H1 (cell line): ENCODE measurements around the gene PLD3. TPM values are rescaled to one million over a fixed set of nuclear protein-coding genes. Genes with fewer than 3 reads are reported as not detected.

Experiments used
- CTCF ChIA-PET: fragments of 300-600 bp; sonication (Branson Sonifier 250); formaldehyde crosslinking; loops from one replicate; lab custom pipeline; 2021; ENCODE audit not compliant: partially characterized antibody; lab: Charles Lee
- POLR2A ChIA-PET: fragments of 300-600 bp; sonication (Branson Sonifier 250); formaldehyde crosslinking; loops from one replicate; lab custom pipeline; 2021; ENCODE audit warnings: inconsistent platforms; ENCODE audit not compliant: partially characterized antibody; lab: Charles Lee
- DNase-seq, 2 experiments: peaks; one replicate each; pipeline versions ENCODE4 v3.0.0 to v3.0.0-alpha.2; 2010 to 2022; ENCODE audit warnings: low spot score in 2 of 2, low read depth in 1 of 2, mixed read lengths in 1 of 2
- FAIRE-seq: peaks from 2 replicates; lab custom pipeline; 2011; peaks lifted over from hg19 to GRCh38; lab: Jason Lieb, UNC
- H2AFZ ChIP-seq: 2 replicates; pipeline ENCODE4 v1.8.1; 2012; ENCODE audit warnings: low read length, inconsistent platforms
- H2AK5ac ChIP-seq: 2 replicates; pipeline ENCODE4 v1.6.1; 2013; ENCODE audit warnings: low read depth, low read length
- H2BK120ac ChIP-seq: replicated peaks from 2 replicates; pipeline ENCODE3; 2013; ENCODE audit warnings: low read depth, low read length, inconsistent platforms
- H2BK12ac ChIP-seq: 2 replicates; pipeline ENCODE4 v1.6.1; 2013; ENCODE audit warnings: low read depth, low read length
- H2BK15ac ChIP-seq: 2 replicates; pipeline ENCODE4 v1.6.1; 2013; ENCODE audit warnings: low read length
- H2BK20ac ChIP-seq: 2 replicates; pipeline ENCODE4 v1.6.1; 2013; ENCODE audit warnings: low read length
- H2BK5ac ChIP-seq: 2 replicates; pipeline ENCODE4 v1.6.1; 2013; ENCODE audit warnings: low read depth, low read length
- H3K14ac ChIP-seq: 2 replicates; pipeline ENCODE4 v1.6.1; 2013; ENCODE audit warnings: inconsistent platforms; ENCODE audit not compliant: insufficient read length
- H3K18ac ChIP-seq: 2 replicates; pipeline ENCODE4 v1.6.1; 2013; ENCODE audit warnings: low read length; ENCODE audit errors: extremely low read depth
- H3K23ac ChIP-seq: 2 replicates; pipeline ENCODE4 v1.6.1; 2013; ENCODE audit warnings: inconsistent platforms; ENCODE audit not compliant: insufficient read length
- H3K23me2 ChIP-seq: 2 replicates; pipeline ENCODE4 v1.6.1; 2013; ENCODE audit warnings: low read depth, low read length
- H3K27ac ChIP-seq: 2 replicates; pipeline ENCODE4 v1.6.1; 2011; ENCODE audit warnings: low read depth, low read length, inconsistent platforms
- H3K27me3 ChIP-seq, 4 experiments: replicated peaks in 1 of 4; 1 replicate in 1 of 4; 2 replicates in 3 of 4; pipeline versions ENCODE4 v1.6.1 to v1.8.1; 2011 to 2013; ENCODE audit warnings: low read length in 3 of 4, mild to moderate bottlenecking in 3 of 4, inconsistent platforms in 2 of 4, mixed read lengths in 2 of 4, moderate library complexity in 1 of 4; ENCODE audit not compliant: control insufficient read depth in 3 of 4, insufficient read depth in 3 of 4; ENCODE audit errors: extremely low read depth in 1 of 4
- H3K36me3 ChIP-seq, 4 experiments: 2 replicates each; pipeline versions ENCODE4 v1.6.1 to v1.8.1; 2011 to 2013; ENCODE audit warnings: mild to moderate bottlenecking in 4 of 4, low read length in 3 of 4, moderate library complexity in 2 of 4, control low read depth in 1 of 4, inconsistent platforms in 1 of 4; ENCODE audit not compliant: insufficient read depth in 4 of 4, control insufficient read depth in 2 of 4
- H3K4ac ChIP-seq: replicated peaks from 2 replicates; pipeline ENCODE3; 2013; ENCODE audit warnings: low read length, low read depth, mixed read lengths, inconsistent platforms; ENCODE audit not compliant: insufficient read length
- H3K4me1 ChIP-seq, 4 experiments: replicated peaks in 1 of 4; 1 replicate in 1 of 4; 2 replicates in 3 of 4; pipeline versions ENCODE4 v1.6.1 to v1.8.1; 2011 to 2013; ENCODE audit warnings: low read length in 3 of 4, inconsistent platforms in 2 of 4, mixed read lengths in 1 of 4; ENCODE audit not compliant: insufficient read depth in 4 of 4, control insufficient read depth in 3 of 4
- H3K4me2 ChIP-seq, 2 experiments: 2 replicates each; pipeline versions ENCODE4 v1.6.1 to v1.8.1; 2011 to 2013; ENCODE audit warnings: low read depth in 2 of 2, low read length in 2 of 2, control low read depth in 1 of 2, inconsistent platforms in 1 of 2, mild to moderate bottlenecking in 1 of 2; ENCODE audit not compliant: insufficient read depth in 1 of 2
- H3K4me3 ChIP-seq, 4 experiments: fragments of 200-600, 300-600 bp in 1 of 4; sonication (generic), shearing (Covaris generic), sonication (Bioruptor Twin) in 1 of 4; 2 replicates each; pipeline versions ENCODE4 v1.5.1 to v1.8.1; 2011 to 2016; ENCODE audit warnings: low read length in 4 of 4, low read depth in 3 of 4, control low read depth in 2 of 4, inconsistent platforms in 2 of 4, mild to moderate bottlenecking in 2 of 4, mixed read lengths in 1 of 4, moderate library complexity in 1 of 4; ENCODE audit not compliant: insufficient read depth in 2 of 4; ENCODE audit errors: extremely low read depth in 1 of 4
- H3K56ac ChIP-seq: replicated peaks from 2 replicates; pipeline ENCODE3; 2013; ENCODE audit warnings: low read depth, mild to moderate bottlenecking, mixed read lengths, low read length, inconsistent platforms; ENCODE audit not compliant: insufficient read length
- H3K79me1 ChIP-seq: 2 replicates; pipeline ENCODE4 v1.6.1; 2013; ENCODE audit warnings: low read depth, low read length, control low read depth
- H3K79me2 ChIP-seq, 2 experiments: 2 replicates each; pipeline versions ENCODE4 v1.6.1 to v1.8.1; 2012 to 2013; ENCODE audit warnings: low read length in 2 of 2, mild to moderate bottlenecking in 2 of 2, inconsistent platforms in 1 of 2; ENCODE audit not compliant: insufficient read depth in 2 of 2, control insufficient read depth in 1 of 2
- H3K9ac ChIP-seq, 4 experiments: replicated peaks in 1 of 4; 1 replicate in 1 of 4; 2 replicates in 3 of 4; pipeline versions ENCODE4 v1.6.1 to v1.8.1; 2011 to 2013; ENCODE audit warnings: low read depth in 3 of 4, low read length in 3 of 4, control low read depth in 2 of 4, mild to moderate bottlenecking in 2 of 4, moderate library complexity in 2 of 4, inconsistent platforms in 1 of 4; ENCODE audit errors: extremely low read depth in 1 of 4
- H3K9me3 ChIP-seq, 2 experiments: 2 replicates each; pipeline versions ENCODE4 v1.6.1 to v1.8.1; 2012 to 2013; ENCODE audit warnings: mild to moderate bottlenecking in 2 of 2, moderate library complexity in 2 of 2, control low read depth in 1 of 2, inconsistent platforms in 1 of 2, low read depth in 1 of 2, low read length in 1 of 2, mixed read lengths in 1 of 2; ENCODE audit not compliant: insufficient read depth in 2 of 2
- H4K20me1 ChIP-seq, 2 experiments: replicated peaks in 1 of 2; 2 replicates each; pipeline versions ENCODE3 to v1.8.1; 2011 to 2013; ENCODE audit warnings: inconsistent platforms in 2 of 2, low read length in 2 of 2, mild to moderate bottlenecking in 1 of 2; ENCODE audit not compliant: insufficient read depth in 2 of 2, control insufficient read depth in 1 of 2
- H4K5ac ChIP-seq: 2 replicates; pipeline ENCODE4 v1.6.1; 2013; ENCODE audit warnings: low read length, low read depth, mixed read lengths, inconsistent platforms; ENCODE audit not compliant: insufficient read length
- H4K8ac ChIP-seq: 2 replicates; pipeline ENCODE4 v1.8.0; 2013; ENCODE audit warnings: mild to moderate bottlenecking, moderate library complexity, low read length, inconsistent platforms; ENCODE audit not compliant: insufficient read depth; ENCODE audit errors: extremely low read depth
- H4K91ac ChIP-seq: replicated peaks from 2 replicates; pipeline ENCODE3; 2013; ENCODE audit warnings: low read length, mixed read lengths, inconsistent platforms; ENCODE audit not compliant: insufficient read length
- CTBP2 ChIP-seq: IDR thresholded peaks from 2 replicates; pipeline ENCODE4 v1.7.0; 2011; ENCODE audit warnings: borderline replicate concordance, mild to moderate bottlenecking, moderate library complexity, mixed read lengths, low read length; ENCODE audit not compliant: insufficient read depth, insufficient read length
- FOSL1 ChIP-seq: IDR thresholded peaks from 2 replicates; pipeline ENCODE4 v1.6.1; 2011; ENCODE audit warnings: mild to moderate bottlenecking, low read depth, low read length, moderate library complexity; ENCODE audit not compliant: insufficient read depth
- NANOG ChIP-seq: IDR thresholded peaks from 2 replicates; pipeline ENCODE4 v1.6.1; 2011; ENCODE audit warnings: low read length, low read depth, mild to moderate bottlenecking, inconsistent platforms; ENCODE audit not compliant: insufficient read depth, poor library complexity, severe bottlenecking
- NRF1 ChIP-seq: IDR thresholded peaks from 2 replicates; pipeline ENCODE4 v1.6.1; 2011; ENCODE audit warnings: mild to moderate bottlenecking, low read depth, low read length, improper control_type of control experiment
- PHF8 ChIP-seq: fragments of 200-600 bp; sonication (generic); conservative IDR thresholded peaks from 2 replicates; pipeline ENCODE4 v1.7.1; 2012; ENCODE audit warnings: low read depth, mild to moderate bottlenecking, inconsistent platforms, low read length, moderate library complexity
- SIRT6 ChIP-seq: IDR thresholded peaks from one replicate; pipeline ENCODE4 v1.7.1; 2012; ENCODE audit warnings: low read length, inconsistent platforms
- SP1 ChIP-seq: IDR thresholded peaks from 2 replicates; pipeline ENCODE4 v1.6.1; 2011; ENCODE audit warnings: low read depth, low read length
- SP4 ChIP-seq: IDR thresholded peaks from 2 replicates; pipeline ENCODE4 v1.6.1; 2012; ENCODE audit warnings: low read length, inconsistent platforms
- TAF7 ChIP-seq: optimal IDR thresholded peaks from 2 replicates; pipeline ENCODE3; 2011; ENCODE audit warnings: low read depth, mild to moderate bottlenecking, inconsistent platforms, low read length, moderate library complexity, borderline replicate concordance
- TEAD4 ChIP-seq: IDR thresholded peaks from 2 replicates; pipeline ENCODE4 v1.6.1; 2012; ENCODE audit warnings: low read depth, low read length, inconsistent platforms, mixed read lengths
- YY1 ChIP-seq: IDR thresholded peaks from 2 replicates; pipeline ENCODE4 v1.6.1; 2011; ENCODE audit warnings: low read depth, mild to moderate bottlenecking, low read length
- WGBS, 2 experiments: shearing (Covaris generic) in 1 of 2; methylation state at CpG; one replicate each; pipeline versions ENCODE4 v1.1.6 to v1.1.7; 2013 to 2015; ENCODE audit warnings: low lambda C conversion rate in 2 of 2, mixed read lengths in 2 of 2, inconsistent platforms in 1 of 2, low coverage in 1 of 2, missing lambda C conversion rate in 1 of 2; ENCODE audit not compliant: insufficient replicate concordance in 2 of 2, insufficient coverage in 1 of 2, insufficient read length in 1 of 2; ENCODE audit errors: extremely low coverage in 1 of 2, missing lambda C conversion rate in 1 of 2; 5-methylcytosine and 5-hydroxymethylcytosine counted together
- polyA plus RNA-seq, 7 experiments: library from polyadenylated mRNA; depleted of rRNA in 3 of 7; stranded (reverse) in 5 of 7; unstranded in 2 of 7; fragments of >200 nt in 5 of 7; fragments of 200-250 nt in 2 of 7; gene quantifications; 1 replicate in 5 of 7; 2 replicates in 1 of 7; 4 replicates in 1 of 7; pipeline versions ENCODE4 v1.2.1 to v1.2.3, GENCODE V29; 2011 to 2013; ENCODE audit warnings: missing spikeins in 2 of 7, mixed read lengths in 2 of 7
- total RNA-seq: library from RNA; stranded (reverse); fragmentation: NEBNext Ultra II Directional; extraction: Animal tissue kit (Norgen Biotek cat#: 25700); gene quantifications from 2 replicates; pipeline ENCODE4 v1.2.1, GENCODE V29; 2021

PLD3 gene
- total and polyA plus RNA-seq, 2 of the 8 experiments (the other 6 are each of a cell fraction or from before 2014, with no cell fraction given) = 180 to 543 TPM

DNA sequence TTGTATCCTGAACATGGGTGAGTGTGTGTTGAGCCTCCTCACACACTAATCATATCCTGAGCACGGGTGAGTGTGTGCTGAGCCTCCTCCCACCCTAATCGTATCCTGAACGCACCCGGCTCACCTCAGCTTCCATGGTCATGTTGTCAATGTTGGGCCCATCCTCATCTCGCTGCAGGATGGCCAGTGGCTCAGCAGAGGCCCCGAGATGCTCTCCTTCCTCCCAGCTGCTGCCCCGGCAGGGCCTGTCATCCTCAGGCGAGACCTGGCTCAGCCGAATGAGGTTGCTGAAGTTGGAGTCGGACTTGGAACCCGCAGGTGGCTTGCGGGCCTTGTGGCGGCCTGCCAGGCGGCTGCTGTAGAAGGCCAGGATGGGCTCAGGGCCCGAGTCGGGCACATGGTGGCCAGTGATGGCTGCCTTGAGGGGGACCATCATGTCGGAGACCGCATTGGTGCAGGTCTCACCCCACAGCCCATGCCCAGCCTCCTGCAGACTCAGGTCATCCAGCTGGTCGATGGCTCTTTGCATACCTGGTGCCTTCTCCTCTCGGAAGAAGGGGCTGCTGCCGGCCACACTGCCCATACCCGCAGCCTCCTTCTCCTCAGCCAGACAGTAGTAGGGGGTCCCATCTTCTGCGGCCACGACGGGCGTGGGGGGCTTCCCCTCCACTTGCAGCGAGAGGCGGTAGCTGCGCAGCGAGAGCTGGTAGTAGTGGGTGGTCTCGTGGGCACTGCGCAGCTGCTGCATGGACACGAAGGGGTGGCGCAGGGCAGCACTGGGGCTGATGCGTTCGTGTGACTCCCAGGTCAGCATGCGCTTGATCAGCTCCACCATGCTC, 31.9 kb downstream of the PLD3 start:
- peaks cover 0 to 12% of the 10 kb centered on the region in 2 experiments for H4K20me1 ChIP-seq
- no peak overlapping the region for H3K9ac ChIP-seq
- H3K4ac ChIP-seq = no peak overlapping the region
- POLR2A ChIA-PET = interaction anchor here (0.6 to 4.1 kb wide), 13 partner anchors 9 to 133 kb away, joined by 3 to 25 read pairs (median 4); partner anchors contain the start of genes C19orf47 and PLD3
- H3K4me3 ChIP-seq = no peak overlapping the region
- no peak overlapping the region; the same call in 1 of the 2 replicates for H2BK12ac ChIP-seq
- no peak for DNase-seq
- H3K56ac ChIP-seq = no peak overlapping the region
- no peak overlapping the region for H4K91ac ChIP-seq
- H4K5ac ChIP-seq = no peak overlapping the region
- H3K27ac ChIP-seq = no peak overlapping the region
- peaks cover 0 to 4% (median 0%) of the 10 kb centered on the region in 4 experiments; a peak in 2 of 7 replicates for H3K4me1 ChIP-seq
- no peaks in the 10 kb centered on the region for H3K27me3 ChIP-seq
- H3K4me2 ChIP-seq = no peak overlapping the region
- no peak overlapping the region for H2BK15ac ChIP-seq
- CTCF ChIA-PET = interaction anchor here (0.8 to 4.2 kb wide), 8 partner anchors 10 to 85 kb away, joined by 3 to 19 read pairs (median 5); partner anchors contain the start of gene BLVRB
- H3K9me3 ChIP-seq = no peaks in the 10 kb centered on the region
- no peak overlapping the region for H2BK120ac ChIP-seq
- WGBS, 2 experiments = 90% methylated on average over 36 of the region's 37 CpGs; no CpG with 5 or more reads in 1 of the 2 experiments
- no peak overlapping the region for H3K23ac ChIP-seq
- no peaks in the 10 kb centered on the region for H3K79me1 ChIP-seq
- H3K36me3 ChIP-seq = peaks cover 6 to 20% (median 12%) of the 10 kb centered on the region in 4 experiments; a peak in 7 of 8 replicates
- no peak overlapping the region for H2AK5ac ChIP-seq
- H3K79me2 ChIP-seq = no peaks in the 10 kb centered on the region
- no peaks in the 10 kb centered on the region for H3K23me2 ChIP-seq
- no peak overlapping the region for H2BK20ac ChIP-seq
- H2AFZ ChIP-seq = no peak overlapping the region
- H4K8ac ChIP-seq = peak overlapping the region; percentile 68; the same call in 1 of the 2 replicates
- 0 out of 2 replicates have a peak overlapping the region, but pooled peaks have one; percentile 35 for H2BK5ac ChIP-seq
- FAIRE-seq = no peak
- no peak overlapping the region for H3K18ac ChIP-seq
- no peak overlapping the region for H3K14ac ChIP-seq
- no peak for TF ChIP-seq NRF1
- TF ChIP-seq CTBP2 = no peak
- TF ChIP-seq YY1 = no peak
- TF ChIP-seq SP4 = no peak
- TF ChIP-seq PHF8 = no peak
- TF ChIP-seq TEAD4 = no peak
- no peak for TF ChIP-seq SP1
- TF ChIP-seq SIRT6 = no peak
- TF ChIP-seq TAF7 = no peak
- TF ChIP-seq FOSL1 = no peak
- no peak for TF ChIP-seq NANOG
